ENCODE results near the gene RALGAPA2. TPM values are rescaled to one million over a fixed set of nuclear protein-coding genes. Genes with fewer than 3 reads are reported as not detected.

The RALGAPA2 gene
- total RNA-seq, 1 experiment from 2014 or later = 13.4 TPM

GRCh38 chr20:20465252-20465651, 247.2 kb downstream of the RALGAPA2 start:
- no peak for DNase-seq (ENCODE audit: low read depth, low spot score)
- CTCF ChIA-PET = no interaction called here
- Histone ChIP-seq H3K36me3 (ENCODE audit: control insufficient read depth, insufficient read depth, low read length) (no peaks in the 10 kb centered on the region), H3K27me3 (ENCODE audit: control insufficient read depth, insufficient read depth, low read length) (no peaks in the 10 kb centered on the region), H3K4me1 (ENCODE audit: control insufficient read depth, insufficient read depth, low read length) (no peaks in the 10 kb centered on the region), H3K9me3 (ENCODE audit: control insufficient read depth, insufficient read depth, low read depth, low read length) (no peaks in the 10 kb centered on the region), H3K27ac (ENCODE audit: low read length) (no peak overlapping the region), H3K4me3 (ENCODE audit: low read depth in 2 of 2, low read length in 2 of 2) (no peak overlapping the region)
- intact Hi-C loops (cut with micrococcal nuclease; ENCODE audit: unreplicated experiment) (no loop called here), in situ Hi-C loops (cut with HindIII; ENCODE audit: low pct_unique_long_range_greater_than_20kb, low sequenced_read_pairs) (no loop called here)
- POLR2A ChIA-PET = no interaction called here
- BruUV-seq (replicated peaks) = no TSS peak
- no peak for TF ChIP-seq POLR2AphosphoS5 (IDR thresholded peaks at IDR 0.05; ENCODE audit: low read depth, low read length)
- peak; percentile 42 for TF ChIP-seq CTCF (IDR thresholded peaks at IDR 0.05)
- no peak for TF ChIP-seq REST (IDR thresholded peaks at IDR 0.05; ENCODE audit: insufficient read depth in 1 of 2, low read depth in 2 of 2, low read length in 1 of 2)
- ATAC-seq = no peak

GRCh38 chr20:20463933-20464374, 248.5 kb downstream of the RALGAPA2 start:
- in situ Hi-C loops (cut with HindIII; ENCODE audit: low pct_unique_long_range_greater_than_20kb, low sequenced_read_pairs) = no loop called here
- ChIA-PET POLR2A (no interaction called here), CTCF (no interaction called here)
- no peak overlapping the region for H3K27ac ChIP-seq (ENCODE audit: low read length)
- TF ChIP-seq TCF7L2 (IDR thresholded peaks at IDR 0.05; ENCODE audit: low read depth, low read length) = no peak
- TF ChIP-seq REST (IDR thresholded peaks at IDR 0.05; ENCODE audit: insufficient read depth in 1 of 2, low read depth in 2 of 2, low read length in 1 of 2) = no peak
- no peak for TF ChIP-seq CTCF (IDR thresholded peaks at IDR 0.05)
- no peak for TF ChIP-seq POLR2AphosphoS5 (IDR thresholded peaks at IDR 0.05; ENCODE audit: low read depth, low read length)
- DNase-seq (ENCODE audit: low read depth, low spot score) (no peak), ATAC-seq (no peak)
- intact Hi-C loops (cut with micrococcal nuclease; ENCODE audit: unreplicated experiment) = no loop called here
- no peaks in the 10 kb centered on the region for H3K4me1 ChIP-seq (ENCODE audit: control insufficient read depth, insufficient read depth, low read length)
- H3K27me3 ChIP-seq (ENCODE audit: control insufficient read depth, insufficient read depth, low read length) = no peaks in the 10 kb centered on the region
- no peak overlapping the region for H3K4me3 ChIP-seq (ENCODE audit: low read depth in 2 of 2, low read length in 2 of 2)
- no TSS peak for BruUV-seq (replicated peaks)
- no peaks in the 10 kb centered on the region for H3K9me3 ChIP-seq (ENCODE audit: control insufficient read depth, insufficient read depth, low read depth, low read length)
- H3K36me3 ChIP-seq (ENCODE audit: control insufficient read depth, insufficient read depth, low read length) = no peaks in the 10 kb centered on the region

Measured in Panc1 (cell line).